Naive B cell (primary cell): ENCODE measurements around the gene TMCO5A. TPM values are rescaled to one million over a fixed set of nuclear protein-coding genes. Genes with fewer than 3 reads are reported as not detected.

ENCODE experiments used
- ATAC-seq, 2 donors: fragments of 150-1000 bp; cut with Tn5 transposase; 2 replicates each; pipeline ENCODE4 v1.10.0; 2021; ENCODE audit warnings: low read depth in 2 of 2, mild to moderate bottlenecking in 2 of 2, moderate library complexity in 2 of 2
- DNase-seq: peaks from one replicate; pipeline ENCODE4 v3.0.0; 2022
- H3K27ac Mint-ChIP-seq, 6 donors: one replicate each; pipeline ENCODE4 v1.8.0; 2020 to 2022; ENCODE audit warnings: mild to moderate bottlenecking in 6 of 6, mixed read lengths in 6 of 6, moderate library complexity in 5 of 6, inconsistent platforms in 2 of 6
- H3K27me3 Mint-ChIP-seq, 3 donors: one replicate each; pipeline ENCODE4 v1.8.0; 2021 to 2022; ENCODE audit warnings: mixed read lengths in 3 of 3, mild to moderate bottlenecking in 1 of 3
- H3K36me3 Mint-ChIP-seq, 2 donors: one replicate each; pipeline ENCODE4 v1.8.0; 2020 to 2022; ENCODE audit warnings: mixed read lengths in 2 of 2, inconsistent platforms in 1 of 2, mild to moderate bottlenecking in 1 of 2
- H3K4me1 Mint-ChIP-seq, 3 donors: one replicate each; pipeline ENCODE4 v1.8.0; 2020 to 2022; ENCODE audit warnings: mixed read lengths in 3 of 3, inconsistent platforms in 1 of 3, mild to moderate bottlenecking in 1 of 3, moderate library complexity in 1 of 3
- H3K4me3 Mint-ChIP-seq, 8 donors: one replicate each; pipeline ENCODE4 v1.8.0; 2020 to 2022; ENCODE audit warnings: mild to moderate bottlenecking in 8 of 8, mixed read lengths in 8 of 8, moderate library complexity in 8 of 8, inconsistent platforms in 2 of 8
- H3K9me3 Mint-ChIP-seq, 7 donors: one replicate each; pipeline ENCODE4 v1.8.0; 2020 to 2022; ENCODE audit warnings: mixed read lengths in 7 of 7, mild to moderate bottlenecking in 5 of 7, inconsistent platforms in 2 of 7, moderate library complexity in 1 of 7
- polyA plus RNA-seq, 6 donors: library from polyadenylated mRNA; unstranded; fragments of 300-500 nt; fragmentation: Illumina TruSeq; gene quantifications; one replicate each; pipeline ENCODE4 v1.2.3, GENCODE V29; 2021; ENCODE audit warnings: low read depth in 6 of 6

The TMCO5A gene
- polyA plus RNA-seq: not detected

GRCh38 chr15:37934340-37934739 is at the start of gene TMCO5A:
TMCO5A (plus strand) TSS chr15:37934640; CDS start chr15:37936324, 1,684 bp downstream.
- ATAC-seq (no peak), DNase-seq (no peak)
- Mint-ChIP-seq H3K4me1 (no peaks in the 10 kb centered on the region), H3K9me3 (peaks cover 0 to 5% (median 2%) of the 10 kb centered on the region in 7 donors), H3K27me3 (no peaks in the 10 kb centered on the region), H3K36me3 (no peaks in the 10 kb centered on the region), H3K27ac (no peak within 1 kb of the TSS), H3K4me3 (no peak within 1 kb of the TSS)

GRCh38 chr15:37885651-37886050 is 48.8 kb upstream of the TMCO5A start:
- no peak for DNase-seq
- Mint-ChIP-seq H3K4me3 (no peak overlapping the region), H3K36me3 (no peaks in the 10 kb centered on the region), H3K27ac (no peak overlapping the region), H3K9me3 (no peaks in the 10 kb centered on the region), H3K4me1 (no peaks in the 10 kb centered on the region), H3K27me3 (peaks cover 11 to 37% (median 17%) of the 10 kb centered on the region in 3 donors)
- ATAC-seq: no peak

- H3K36me3 Mint-ChIP-seq: no peaks in the 10 kb centered on the region
- H3K4me1 Mint-ChIP-seq: no peaks in the 10 kb centered on the region
- no peak overlapping the region for H3K4me3 Mint-ChIP-seq
- H3K27me3 Mint-ChIP-seq: peaks cover 9 to 26% (median 15%) of the 10 kb centered on the region in 3 donors
- no peaks in the 10 kb centered on the region for H3K9me3 Mint-ChIP-seq
- no peak overlapping the region for H3K27ac Mint-ChIP-seq
- DNase-seq (no peak), ATAC-seq (no peak)
These were observed 46.1 kb upstream of the TMCO5A start for GRCh38 chr15:37888356-37888755.

GRCh38 chr15:37891766-37892368 is 42.6 kb upstream of the TMCO5A start:
- no peak overlapping the region for H3K4me3 Mint-ChIP-seq
- H3K4me1 Mint-ChIP-seq: no peaks in the 10 kb centered on the region
- H3K27ac Mint-ChIP-seq: no peak overlapping the region
- no peaks in the 10 kb centered on the region for H3K9me3 Mint-ChIP-seq
- no peaks in the 10 kb centered on the region for H3K36me3 Mint-ChIP-seq
- ATAC-seq: no peak
- DNase-seq: no peak
- H3K27me3 Mint-ChIP-seq: peaks cover 5 to 10% (median 9%) of the 10 kb centered on the region in 3 donors

- Mint-ChIP-seq H3K9me3 (no peaks in the 10 kb centered on the region), H3K4me3 (no peak overlapping the region), H3K4me1 (no peaks in the 10 kb centered on the region), H3K27ac (no peak overlapping the region), H3K27me3 (peaks cover 5 to 10% (median 9%) of the 10 kb centered on the region in 3 donors), H3K36me3 (no peaks in the 10 kb centered on the region)
- ATAC-seq (no peak), DNase-seq (no peak)
These were observed 41.1 kb upstream of the TMCO5A start for GRCh38 chr15:37893309-37893708.

GRCh38 chr15:37898362-37898761 is 36.1 kb upstream of the TMCO5A start:
- Mint-ChIP-seq H3K4me1 (no peaks in the 10 kb centered on the region), H3K27me3 (peaks cover 0 to 9% (median 4%) of the 10 kb centered on the region in 3 donors), H3K27ac (no peak overlapping the region), H3K36me3 (no peaks in the 10 kb centered on the region), H3K9me3 (no peaks in the 10 kb centered on the region), H3K4me3 (no peak overlapping the region)
- ATAC-seq (no peak), DNase-seq (no peak)

- peaks cover 0 to 2% (median 0%) of the 10 kb centered on the region in 7 donors for H3K9me3 Mint-ChIP-seq
- DNase-seq (no peak), ATAC-seq (no peak)
- H3K4me3 Mint-ChIP-seq: no peak overlapping the region
- H3K27ac Mint-ChIP-seq: no peak overlapping the region
- no peaks in the 10 kb centered on the region for H3K4me1 Mint-ChIP-seq
- no peaks in the 10 kb centered on the region for H3K36me3 Mint-ChIP-seq
- H3K27me3 Mint-ChIP-seq: peaks cover 0 to 9% (median 4%) of the 10 kb centered on the region in 3 donors
These were observed 33.9 kb upstream of the TMCO5A start for GRCh38 chr15:37900326-37901221.

GRCh38 chr15:37902126-37902525 is 32.3 kb upstream of the TMCO5A start:
- H3K36me3 Mint-ChIP-seq: no peaks in the 10 kb centered on the region
- peaks cover 0 to 2% (median 0%) of the 10 kb centered on the region in 7 donors for H3K9me3 Mint-ChIP-seq
- no peak for DNase-seq
- H3K27ac Mint-ChIP-seq: no peak overlapping the region
- ATAC-seq: no peak
- peaks cover 0 to 4% (median 0%) of the 10 kb centered on the region in 3 donors for H3K27me3 Mint-ChIP-seq
- no peak overlapping the region for H3K4me3 Mint-ChIP-seq
- H3K4me1 Mint-ChIP-seq: no peaks in the 10 kb centered on the region

- ATAC-seq (no peak), DNase-seq (no peak)
- Mint-ChIP-seq H3K4me3 (no peak overlapping the region), H3K27ac (no peak overlapping the region), H3K9me3 (peaks cover 0 to 2% (median 0%) of the 10 kb centered on the region in 7 donors), H3K4me1 (no peaks in the 10 kb centered on the region), H3K36me3 (no peaks in the 10 kb centered on the region), H3K27me3 (peaks cover 0 to 15% (median 0%) of the 10 kb centered on the region in 3 donors)
These were observed 30.4 kb upstream of the TMCO5A start for GRCh38 chr15:37903919-37904625.

- Mint-ChIP-seq H3K36me3 (no peaks in the 10 kb centered on the region), H3K4me1 (no peaks in the 10 kb centered on the region), H3K27me3 (peaks cover 0 to 19% (median 0%) of the 10 kb centered on the region in 3 donors), H3K27ac (no peak overlapping the region), H3K4me3 (no peak overlapping the region), H3K9me3 (peaks cover 0 to 2% (median 0%) of the 10 kb centered on the region in 7 donors)
- no peak for ATAC-seq
- no peak for DNase-seq
These were observed 27.3 kb upstream of the TMCO5A start for GRCh38 chr15:37907136-37907535.

- H3K27me3 Mint-ChIP-seq: peaks cover 0 to 16% (median 0%) of the 10 kb centered on the region in 3 donors
- no peak overlapping the region for H3K4me3 Mint-ChIP-seq
- ATAC-seq: no peak
- DNase-seq: no peak
- H3K9me3 Mint-ChIP-seq: peaks cover 0 to 23% (median 11%) of the 10 kb centered on the region in 7 donors
- peak overlapping the region in 1 of 6 donors; percentile 44 for H3K27ac Mint-ChIP-seq
- H3K4me1 Mint-ChIP-seq: no peaks in the 10 kb centered on the region
- peaks cover 0 to 4% of the 10 kb centered on the region in 2 donors for H3K36me3 Mint-ChIP-seq
These were observed 12.7 kb upstream of the TMCO5A start for GRCh38 chr15:37921527-37922385.

GRCh38 chr15:37926136-37926535 is 8.3 kb upstream of the TMCO5A start:
- no peak for ATAC-seq
- H3K36me3 Mint-ChIP-seq: peaks cover 0 to 4% of the 10 kb centered on the region in 2 donors
- no peak overlapping the region for H3K4me3 Mint-ChIP-seq
- no peak for DNase-seq
- H3K27ac Mint-ChIP-seq: no peak overlapping the region
- peaks cover 0 to 18% (median 4%) of the 10 kb centered on the region in 3 donors for H3K27me3 Mint-ChIP-seq
- no peaks in the 10 kb centered on the region for H3K4me1 Mint-ChIP-seq
- peaks cover 0 to 20% (median 11%) of the 10 kb centered on the region in 7 donors for H3K9me3 Mint-ChIP-seq

GRCh38 chr15:37929238-37929637 is 5.2 kb upstream of the TMCO5A start:
- Mint-ChIP-seq H3K27me3 (peaks cover 0 to 9% (median 4%) of the 10 kb centered on the region in 3 donors), H3K27ac (no peak overlapping the region), H3K4me3 (no peak overlapping the region), H3K36me3 (no peaks in the 10 kb centered on the region), H3K9me3 (peaks cover 0 to 6% (median 2%) of the 10 kb centered on the region in 7 donors), H3K4me1 (no peaks in the 10 kb centered on the region)
- ATAC-seq (no peak), DNase-seq (no peak)
